BJ (cell line): ENCODE measurements around the gene SUSD4. TPM values are rescaled to one million over a fixed set of nuclear protein-coding genes. Genes with fewer than 3 reads are reported as not detected.
"Not testable (repeated sequence)": the region's sequence is repeated elsewhere in the genome, so short reads cannot be mapped to it uniquely, and the experiment has no call there.

Experiments
- CTCF ChIA-PET: fragments of 350-600 bp; formaldehyde crosslinking; extraction: SDS; loops from one replicate; lab custom pipeline; 2021; ENCODE audit warnings: antibody characterized with exemption, inconsistent platforms; lab: Yijun Ruan, JAX
- POLR2A ChIA-PET: fragments of 300-600 bp; sonication (Branson Sonifier 250); formaldehyde crosslinking; extraction: SDS; loops from one replicate; lab custom pipeline; 2021; ENCODE audit warnings: antibody characterized with exemption; lab: Charles Lee
- DNase-seq: peaks from one replicate; pipeline ENCODE4 v3.0.0-alpha.2; 2011; ENCODE audit warnings: low read depth
- H3K27me3 ChIP-seq: 2 replicates; pipeline ENCODE4 v1.6.0; 2011; ENCODE audit warnings: low read length; ENCODE audit not compliant: control insufficient read depth, insufficient read depth
- H3K36me3 ChIP-seq: 2 replicates; pipeline ENCODE4 v1.5.1; 2011; ENCODE audit warnings: low read length; ENCODE audit not compliant: control insufficient read depth, insufficient read depth
- H3K4me3 ChIP-seq: 2 replicates; pipeline ENCODE4 v1.5.1; 2011; ENCODE audit warnings: low read depth, mild to moderate bottlenecking, control low read depth, low read length
- CTCF ChIP-seq: IDR thresholded peaks from 2 replicates; pipeline ENCODE4 v1.5.1; 2011; ENCODE audit warnings: low read depth, mild to moderate bottlenecking, control low read depth, inconsistent platforms, low read length, moderate library complexity; ENCODE audit not compliant: insufficient read depth
- polyA plus RNA-seq: library from polyadenylated mRNA; depleted of rRNA; stranded (reverse); fragments of >200 nt; gene quantifications from 2 replicates; pipeline ENCODE4 v1.2.3, GENCODE V29; 2011

The SUSD4 gene
- polyA plus RNA-seq, 1 experiment, result 0.32 TPM

GRCh38 chr1:223259462-223259861 lies 104.5 kb downstream of the SUSD4 start:
- Histone ChIP-seq H3K36me3 (no peaks in the 10 kb centered on the region), H3K27me3 (peaks cover 4% of the 10 kb centered on the region), H3K4me3 (no peak overlapping the region)
- TF ChIP-seq CTCF, result no peak
- CTCF ChIA-PET, result no interaction called here
- no peak for DNase-seq
- POLR2A ChIA-PET, result no interaction called here

GRCh38 chr1:223258751-223259198 lies 105.2 kb downstream of the SUSD4 start:
- POLR2A ChIA-PET, result no interaction called here
- Histone ChIP-seq H3K36me3 (no peaks in the 10 kb centered on the region), H3K4me3 (no peak overlapping the region), H3K27me3 (peaks cover 4% of the 10 kb centered on the region)
- DNase-seq, result no peak
- CTCF ChIA-PET, result no interaction called here
- no peak for TF ChIP-seq CTCF

- ChIA-PET CTCF (no interaction called here), POLR2A (no interaction called here)
- H3K27me3 ChIP-seq, result peaks cover 2% of the 10 kb centered on the region
- DNase-seq, result no peak
- H3K4me3 ChIP-seq, result no peak overlapping the region
- H3K36me3 ChIP-seq, result no peaks in the 10 kb centered on the region
- no peak for TF ChIP-seq CTCF
Observed at GRCh38 chr1:223257856-223258550, 106.0 kb downstream of the SUSD4 start.

- no peaks in the 10 kb centered on the region for H3K36me3 ChIP-seq
- DNase-seq, result no peak
- H3K4me3 ChIP-seq, result no peak overlapping the region
- POLR2A ChIA-PET, result no interaction called here
- no peak for TF ChIP-seq CTCF
- CTCF ChIA-PET, result no interaction called here
- no peaks in the 10 kb centered on the region for H3K27me3 ChIP-seq
Observed at GRCh38 chr1:223256034-223256433, 107.9 kb downstream of the SUSD4 start.

- ChIA-PET POLR2A (no interaction called here), CTCF (interaction anchor here (0.6 kb wide), 1 partner anchor 14 kb away, joined by 3 read pairs; no protein-coding TSS in a partner anchor)
Observed at GRCh38 chr1:223253916-223254315, 110.1 kb downstream of the SUSD4 start.

GRCh38 chr1:223251387-223251786 lies 112.6 kb downstream of the SUSD4 start:
- CTCF ChIA-PET, result interaction anchor here (1.6 kb wide), 1 partner anchor 128 kb away, joined by 3 read pairs; no protein-coding TSS in a partner anchor
- H3K27me3 ChIP-seq, POLR2A ChIA-PET: not testable (repeated sequence)

More at GRCh38 chr1:223253916-223254315, 110.1 kb downstream of the SUSD4 start:
- no peak overlapping the region for H3K4me3 ChIP-seq
- no peaks in the 10 kb centered on the region for H3K36me3 ChIP-seq
- no peak for TF ChIP-seq CTCF
- peaks cover 2% of the 10 kb centered on the region; the same call in 1 of the 2 replicates for H3K27me3 ChIP-seq
- DNase-seq, result no peak

More at GRCh38 chr1:223251387-223251786, 112.6 kb downstream of the SUSD4 start:
- H3K36me3 ChIP-seq, H3K4me3 ChIP-seq, DNase-seq: not testable (repeated sequence)
